Peyer's patch (tissue), 4 donors: ENCODE data around the gene THAP11. TPM values are rescaled to one million over a fixed set of nuclear protein-coding genes. Genes with fewer than 3 reads are reported as not detected.

Experiments
- DNase-seq, 3 donors: peaks; one replicate each; pipeline ENCODE4 v3.0.0-alpha.2; 2017 to 2019
- H3K27ac ChIP-seq, 4 donors: fragments of 200-600 bp; sonication (generic); one replicate each; pipeline ENCODE4 v1.5.1; 2016 to 2019
- H3K27me3 ChIP-seq, 2 donors: fragments of 200-600 bp; sonication (generic); one replicate each; pipeline ENCODE4 v1.5.1; 2019
- H3K36me3 ChIP-seq, 3 donors: fragments of 200-600 bp; sonication (generic); one replicate each; pipeline ENCODE4 v1.5.1; 2016 to 2019
- H3K4me1 ChIP-seq, 4 donors: fragments of 200-600 bp; sonication (generic); one replicate each; pipeline ENCODE4 v1.5.1; 2016 to 2019
- H3K4me3 ChIP-seq, 4 donors: fragments of 200-600 bp; sonication (generic); 1 replicate in 3 of 4; 2 replicates in 1 of 4; pipeline ENCODE4 v1.5.1; 2016 to 2019; ENCODE audit warnings: mild to moderate bottlenecking in 1 of 4
- H3K9me3 ChIP-seq, 4 donors: fragments of 200-600 bp; sonication (generic); one replicate each; pipeline ENCODE4 v1.5.1; 2016 to 2019; ENCODE audit warnings: mild to moderate bottlenecking in 1 of 4
- CTCF ChIP-seq, 6 experiments: fragments of 450-650 bp in 4 of 6; fragments of 200-600 bp in 2 of 6; sonication (generic) in 1 of 6; IDR thresholded peaks; one replicate each; pipeline ENCODE4 v1.5.1; 2017 to 2019; ENCODE audit warnings: antibody characterized with exemption in 6 of 6, mild to moderate bottlenecking in 3 of 6, moderate library complexity in 1 of 6
- POLR2A ChIP-seq, 2 donors: fragments of 450-650 bp; IDR thresholded peaks; one replicate each; pipeline ENCODE4 v1.5.1; 2017; ENCODE audit warnings: antibody characterized with exemption in 2 of 2, mild to moderate bottlenecking in 2 of 2, moderate library complexity in 2 of 2
- total RNA-seq, 4 donors: library from RNA; depleted of rRNA; stranded (reverse); fragments of >200 nt; gene quantifications; one replicate each; pipeline ENCODE4 v1.1.0, GENCODE V29; 2016

The THAP11 gene
- total RNA-seq, 4 donors from 2014 or later = 23.9 to 38.2 (median 31.7) TPM

GRCh38 chr16:67872631-67873434 lies 30.7 kb downstream of the THAP11 start, which contains the start of gene EDC4:
Gene EDC4, plus strand, starts transcription at chr16:67873052. Its CDS starts 210 bp downstream, at chr16:67873262.
- Histone ChIP-seq H3K27me3 (no peaks in the 10 kb centered on the region), H3K4me3 (peak within 1 kb of the TSS; percentile 71 to 100 (median 78)), H3K36me3 (peaks cover 0 to 49% (median 0%) of the 10 kb centered on the region in 3 donors), H3K4me1 (peaks cover 0 to 31% (median 11%) of the 10 kb centered on the region in 4 donors), H3K27ac (peak within 1 kb of the TSS; percentile 63 to 90 (median 76)), H3K9me3 (no peaks in the 10 kb centered on the region)
- peak; percentile 81 to 92 (median 87) for DNase-seq
- TF ChIP-seq POLR2A (IDR thresholded peaks at IDR 0.05) = peak; percentile 54 to 62
- no peak for TF ChIP-seq CTCF (IDR thresholded peaks at IDR 0.05)

GRCh38 chr16:67873435-67874370 lies 31.6 kb downstream of the THAP11 start:
- peaks cover 0 to 31% (median 11%) of the 10 kb centered on the region in 4 donors for H3K4me1 ChIP-seq
- H3K27me3 ChIP-seq = no peaks in the 10 kb centered on the region
- TF ChIP-seq POLR2A (IDR thresholded peaks at IDR 0.05) = no peak
- TF ChIP-seq CTCF (IDR thresholded peaks at IDR 0.05) = no peak
- peaks cover 0 to 49% (median under 1%) of the 10 kb centered on the region in 3 donors for H3K36me3 ChIP-seq
- no peak for DNase-seq
- peak overlapping the region; percentile 71 to 100 (median 78) for H3K4me3 ChIP-seq
- H3K27ac ChIP-seq = peak overlapping the region; percentile 63 to 90 (median 76)
- no peaks in the 10 kb centered on the region for H3K9me3 ChIP-seq

GRCh38 chr16:67874372-67874771 lies 32.3 kb downstream of the THAP11 start:
- peak overlapping the region in 1 of 4 donors; percentile 63 for H3K27ac ChIP-seq

GRCh38 chr16:67877064-67877463 lies 34.9 kb downstream of the THAP11 start:
- no peak for DNase-seq
- H3K4me3 ChIP-seq = no peak overlapping the region
- no peak overlapping the region for H3K27ac ChIP-seq
- H3K4me1 ChIP-seq = peaks cover 0 to 27% (median 11%) of the 10 kb centered on the region in 4 donors
- peaks cover 0 to 64% (median 7%) of the 10 kb centered on the region in 3 donors for H3K36me3 ChIP-seq
- no peaks in the 10 kb centered on the region for H3K27me3 ChIP-seq
- H3K9me3 ChIP-seq = no peaks in the 10 kb centered on the region
- TF ChIP-seq CTCF (IDR thresholded peaks at IDR 0.05) (no peak), POLR2A (IDR thresholded peaks at IDR 0.05) (no peak)

More at GRCh38 chr16:67874372-67874771, 32.3 kb downstream of the THAP11 start:
- H3K36me3 ChIP-seq = peaks cover 0 to 49% (median 5%) of the 10 kb centered on the region in 3 donors
- no peaks in the 10 kb centered on the region for H3K27me3 ChIP-seq
- no peak for DNase-seq
- TF ChIP-seq CTCF (IDR thresholded peaks at IDR 0.05) = no peak
- no peak for TF ChIP-seq POLR2A (IDR thresholded peaks at IDR 0.05)
- H3K9me3 ChIP-seq = no peaks in the 10 kb centered on the region
- peaks cover 0 to 31% (median 11%) of the 10 kb centered on the region in 4 donors for H3K4me1 ChIP-seq
- H3K4me3 ChIP-seq = peak overlapping the region in 3 of 4 donors; percentile 71 to 100 (median 72)

- Histone ChIP-seq H3K9me3 (no peaks in the 10 kb centered on the region), H3K36me3 (peaks cover 0 to 75% (median 7%) of the 10 kb centered on the region in 3 donors), H3K4me1 (peaks cover 0 to 25% (median 11%) of the 10 kb centered on the region in 4 donors), H3K4me3 (no peak overlapping the region), H3K27me3 (no peaks in the 10 kb centered on the region), H3K27ac (no peak overlapping the region)
- TF ChIP-seq CTCF (IDR thresholded peaks at IDR 0.05) (no peak), POLR2A (IDR thresholded peaks at IDR 0.05) (no peak)
- no peak for DNase-seq
These were observed 36.1 kb downstream of the THAP11 start for GRCh38 chr16:67878232-67878631.
